NCI-H446 (cell line): ENCODE measurements around the gene ZCCHC17.
"Not testable (repeated sequence)": the region's sequence is repeated elsewhere in the genome, so short reads cannot be mapped to it uniquely, and the experiment has no call there.

ENCODE experiments used
- DNase-seq, 2 experiments: peaks; one replicate each; lab custom pipeline; 2025; lab: John Stamatoyannopoulos, UW

The ZCCHC17 gene

DNA sequence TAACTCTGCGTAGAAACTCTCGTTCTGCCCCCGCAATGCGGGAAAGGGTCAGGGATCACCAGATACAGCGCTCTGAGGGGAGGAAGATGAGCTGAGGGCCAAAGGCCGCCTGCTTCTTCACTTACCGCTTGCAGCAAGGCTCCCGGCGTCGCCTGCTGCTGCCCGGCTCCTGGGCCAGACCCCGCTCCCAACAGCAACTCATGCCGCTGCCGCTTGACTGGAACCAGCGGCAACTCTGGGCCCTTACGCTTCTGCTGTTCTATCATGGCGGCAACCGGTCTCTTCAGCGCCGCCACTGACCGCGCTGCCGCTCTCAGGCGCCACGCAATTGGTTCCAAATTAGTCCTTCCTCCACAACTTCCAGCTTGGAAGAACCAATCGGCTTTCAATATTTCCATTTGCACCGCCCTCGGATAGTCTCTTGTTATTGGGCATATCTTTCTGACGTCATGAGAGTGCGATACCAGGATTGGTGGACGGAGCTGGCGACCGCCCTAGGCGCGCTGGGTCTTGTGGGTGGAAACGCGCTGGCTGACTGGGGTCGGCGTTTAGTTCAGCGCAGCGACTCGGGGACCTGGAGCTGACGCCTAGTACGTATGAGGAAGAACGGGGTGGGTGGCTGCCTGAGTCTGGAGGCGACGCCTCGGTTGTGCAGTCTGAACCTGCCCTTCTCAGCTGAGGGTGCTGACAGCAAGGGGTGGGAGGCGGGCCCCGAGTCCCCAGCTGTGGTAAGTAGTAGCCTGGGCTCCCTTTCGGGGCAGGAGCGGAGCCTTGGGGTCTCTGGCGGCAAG lies at the start of gene ZCCHC17, which contains the start of gene SNRNP40:
Gene ZCCHC17, plus strand, starts transcription at position 547 of the 791 bp plus-strand sequence. CDS start 13,067 bp downstream, outside the sequence.
Gene SNRNP40, minus strand, starts transcription at position 303 of the 791 bp plus-strand sequence. Its CDS starts 37 bp downstream, at position 266.
- peak; percentile 98 to 99 for DNase-seq

GRCh38 chr1:31248276-31248675 lies 48.6 kb upstream of the ZCCHC17 start:
- no peak for DNase-seq

DNA sequence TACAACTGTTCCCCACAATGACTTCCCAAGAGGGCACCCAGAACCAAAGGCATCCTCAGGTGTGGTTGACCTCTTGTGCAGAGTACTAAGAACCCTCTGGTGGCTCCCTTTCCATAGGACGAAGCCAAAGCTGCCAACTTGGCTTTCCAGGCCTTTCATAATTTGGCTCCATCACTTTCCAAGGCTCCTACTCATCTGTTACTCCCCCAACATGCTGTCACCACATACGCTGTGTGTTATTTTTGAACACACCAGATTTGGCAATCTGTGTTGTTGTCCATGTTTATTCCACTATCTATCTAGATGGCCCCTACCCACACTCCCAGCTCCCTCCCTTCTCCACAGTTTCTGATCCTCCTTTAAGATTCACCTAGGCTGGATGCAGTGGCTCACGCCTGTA lies 47.0 kb upstream of the ZCCHC17 start:
- DNase-seq: peak in 1 of 2 experiments; percentile 40

GRCh38 chr1:31257213-31257612 lies 39.6 kb upstream of the ZCCHC17 start:
- DNase-seq: no peak

GRCh38 chr1:31258581-31258980 lies 38.3 kb upstream of the ZCCHC17 start:
- no peak for DNase-seq

GRCh38 chr1:31259746-31260145 lies 37.1 kb upstream of the ZCCHC17 start:
- no peak for DNase-seq

DNA sequence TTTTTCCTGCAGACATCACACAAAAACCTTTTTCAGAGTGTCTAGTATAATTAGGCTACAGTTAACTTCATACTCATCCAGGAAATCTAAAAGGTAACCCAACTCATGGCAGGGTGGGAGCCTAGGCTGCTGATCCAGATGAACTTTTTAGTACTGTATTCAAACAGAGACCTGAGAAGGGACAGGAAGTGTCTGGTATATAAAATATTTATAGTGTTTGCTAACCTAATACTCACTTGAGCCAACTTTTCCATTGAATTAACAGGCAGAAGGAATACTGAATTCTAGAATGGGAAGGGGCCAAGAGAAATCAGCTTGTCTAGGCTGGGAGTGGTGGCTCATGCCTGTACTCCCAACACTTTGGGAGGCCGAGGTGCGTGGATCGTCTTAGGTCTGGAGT lies 34.9 kb upstream of the ZCCHC17 start:
- no peak for DNase-seq

DNA sequence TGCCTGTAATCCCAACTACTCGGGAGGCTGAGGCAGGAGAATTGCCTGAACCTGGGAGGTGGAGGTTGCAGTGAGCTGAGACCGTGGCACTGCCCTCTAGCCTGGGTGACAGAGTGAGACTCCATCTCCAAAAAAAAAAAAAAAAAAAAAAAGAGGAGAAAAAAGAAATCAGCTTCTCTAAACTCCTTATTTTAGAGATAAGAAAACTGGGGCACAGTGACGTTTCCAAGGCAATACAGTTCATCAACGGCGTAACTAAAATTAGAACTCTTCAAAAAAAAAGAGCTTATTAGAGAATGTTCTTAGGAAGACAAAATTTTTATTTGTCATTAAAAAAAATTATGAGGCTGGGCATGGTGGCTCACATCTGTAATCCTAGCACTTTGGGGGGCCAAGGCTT lies 34.4 kb upstream of the ZCCHC17 start:
- DNase-seq: not testable (repeated sequence)

DNA sequence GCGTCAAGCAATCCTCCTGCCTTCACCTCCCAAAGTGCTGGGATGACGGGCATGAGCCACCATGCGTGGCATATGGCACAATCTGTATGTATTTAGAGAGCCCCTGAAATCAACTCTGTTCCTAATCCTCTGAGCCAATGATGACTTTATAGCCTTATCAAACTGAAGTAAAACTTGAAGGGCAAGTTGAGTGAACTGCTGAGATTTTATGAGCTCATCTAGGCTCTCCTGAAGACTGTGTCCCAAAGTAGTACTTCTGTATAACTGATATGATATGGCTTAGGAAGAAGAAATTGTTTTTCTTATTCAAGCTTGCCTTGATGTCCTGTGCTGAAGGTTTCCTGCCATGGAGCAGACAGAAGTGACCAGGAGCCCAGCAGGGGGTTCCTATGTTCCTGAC lies 33.4 kb upstream of the ZCCHC17 start:
- DNase-seq: no peak

GRCh38 chr1:31264790-31265386 lies 31.9 kb upstream of the ZCCHC17 start:
- DNase-seq: peak in 1 of 2 experiments; percentile 65

GRCh38 chr1:31266547-31266946 lies 30.3 kb upstream of the ZCCHC17 start:
- no peak for DNase-seq

GRCh38 chr1:31272369-31272768 lies 24.5 kb upstream of the ZCCHC17 start:
- no peak for DNase-seq

DNA sequence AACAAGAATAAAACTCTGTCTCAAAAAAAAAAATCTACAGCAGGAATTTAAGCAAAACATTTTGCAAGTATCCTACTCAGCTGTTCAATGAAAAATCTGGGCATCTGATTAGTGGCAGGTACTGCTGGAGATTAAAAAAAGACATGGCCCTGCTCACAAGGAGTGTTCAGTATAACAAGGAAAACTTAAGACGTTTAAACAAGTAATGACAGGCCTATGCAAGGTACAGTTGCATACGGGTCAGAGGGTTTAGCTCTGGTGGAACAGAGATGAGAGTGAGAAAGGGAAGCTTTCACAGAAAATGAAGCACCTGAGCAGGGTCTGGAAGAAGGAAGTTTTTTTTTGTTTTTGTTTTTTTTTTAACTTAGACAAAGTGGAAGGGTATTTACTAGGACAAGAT lies 23.2 kb upstream of the ZCCHC17 start:
- DNase-seq: no peak

- DNase-seq: not testable (repeated sequence)
Measured at GRCh38 chr1:31282426-31282825, 14.4 kb upstream of the ZCCHC17 start.

GRCh38 chr1:31287791-31288190 lies 9.0 kb upstream of the ZCCHC17 start:
- not testable (repeated sequence) for DNase-seq

GRCh38 chr1:31289021-31289420 lies 7.8 kb upstream of the ZCCHC17 start:
- DNase-seq: no peak

- DNase-seq: no peak
Measured at GRCh38 chr1:31295874-31296485, 852 bp upstream of the ZCCHC17 start.

DNA sequence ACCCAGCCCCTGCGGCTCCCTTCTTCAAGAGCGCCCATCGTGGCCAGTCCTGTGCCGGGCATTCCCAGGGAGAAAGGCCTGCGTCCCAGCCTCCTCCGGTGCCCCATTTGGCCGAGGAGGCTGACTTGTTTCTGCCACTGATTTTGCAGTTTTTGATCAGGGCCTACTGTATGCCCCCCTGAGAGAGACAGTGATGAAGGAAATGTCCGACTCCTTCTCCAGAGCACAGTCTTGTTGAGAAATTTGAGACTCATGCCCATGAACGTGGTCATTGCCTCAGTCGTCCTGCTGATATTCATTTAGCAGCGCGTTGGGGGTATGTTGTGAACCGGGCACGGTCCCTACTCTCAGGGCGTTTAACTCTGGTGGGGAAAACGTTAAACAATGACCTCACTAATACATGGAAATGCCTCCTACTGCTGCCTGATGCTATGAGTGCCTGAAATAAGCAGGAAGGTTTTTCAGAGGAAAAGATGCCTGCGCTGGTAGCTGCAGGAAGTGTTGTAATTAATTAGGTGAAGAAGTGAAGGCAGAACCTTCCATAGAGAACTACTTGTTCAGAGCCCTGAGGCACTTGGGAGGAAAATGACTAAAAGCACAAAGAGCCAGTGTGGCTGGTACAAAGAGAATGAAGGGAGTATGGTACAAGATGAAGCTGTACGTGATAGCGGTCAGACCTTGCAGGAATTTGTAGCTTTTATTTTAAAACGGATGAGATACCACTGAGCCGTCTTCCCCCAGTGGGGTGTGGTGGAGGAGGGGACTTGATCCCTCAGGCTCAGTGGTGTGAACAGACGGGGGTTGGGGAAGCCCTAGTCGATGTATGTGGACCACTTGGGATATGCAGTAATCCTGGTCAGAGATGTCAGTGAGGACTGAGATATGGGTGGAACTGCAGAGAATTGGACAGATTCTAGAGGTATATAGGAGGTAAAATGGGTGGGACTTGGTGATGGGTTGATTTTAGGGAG lies 730 bp downstream of the ZCCHC17 start:
- DNase-seq: no peak

- DNase-seq: peak in 1 of 2 experiments; percentile 4
Measured at GRCh38 chr1:31299365-31299764, 2.5 kb downstream of the ZCCHC17 start.

- DNase-seq: no peak
Measured at GRCh38 chr1:31300193-31300592, 3.4 kb downstream of the ZCCHC17 start.

DNA sequence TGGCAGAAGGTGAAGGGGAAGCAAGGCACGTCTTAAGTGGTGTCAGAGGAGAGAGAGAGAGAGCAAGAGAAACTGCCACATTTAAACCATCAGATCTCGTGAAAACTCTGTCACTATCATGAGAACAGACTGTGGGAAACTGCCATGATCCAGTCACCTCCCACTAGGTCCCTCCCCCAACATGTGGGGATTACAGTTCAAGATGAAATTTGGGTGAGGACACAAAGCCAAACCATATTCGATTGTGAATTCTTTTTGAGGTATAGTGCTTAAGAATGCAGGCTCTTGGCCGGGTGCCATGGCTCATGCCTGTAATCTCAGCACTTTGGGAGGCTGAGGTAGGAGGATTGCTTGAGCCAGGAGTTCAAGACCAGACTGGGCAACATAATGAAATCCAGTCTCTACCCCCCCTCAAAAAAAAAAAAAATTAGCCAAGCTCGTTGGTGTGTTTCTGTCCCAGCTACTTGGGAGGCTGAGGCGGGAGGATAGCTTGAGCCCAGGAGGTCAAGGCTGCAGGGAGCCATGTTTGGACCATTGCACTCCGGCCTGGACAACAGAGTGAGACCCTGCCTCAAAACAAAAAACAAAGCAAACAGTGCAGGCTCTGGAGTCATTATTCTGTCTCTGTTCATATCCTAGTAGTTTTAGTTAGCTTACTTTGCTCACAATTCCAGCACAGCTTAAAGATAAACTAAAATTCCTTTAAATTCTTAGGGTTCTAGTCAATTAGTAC lies 6.0 kb downstream of the ZCCHC17 start:
- DNase-seq: no peak
